GM23338 (cell line): ENCODE data around the gene NUP214. TPM values are rescaled to one million over a fixed set of nuclear protein-coding genes. Genes with fewer than 3 reads are reported as not detected.

Source experiments
- ATAC-seq: fragments of 200-7000 bp; cut with Tn5 transposase; 3 replicates; pipeline ENCODE4 v1.9.1; 2020
- DNase-seq: peaks from one replicate; pipeline ENCODE4 v3.0.0-alpha.2; 2015; ENCODE audit warnings: low spot score
- H2AFZ ChIP-seq: fragments of 200-600 bp; sonication (generic); 2 replicates; pipeline ENCODE4 v1.8.0; 2016; ENCODE audit warnings: antibody characterized with exemption, mild to moderate bottlenecking, moderate library complexity
- H3F3A ChIP-seq: fragments of 200-600 bp; sonication (generic); replicated peaks from 2 replicates; pipeline ENCODE4 v1.8.0; 2017; ENCODE audit warnings: antibody characterized with exemption, mixed run types, low read depth
- H3K27ac ChIP-seq: fragments of 200-600 bp; sonication (generic); 2 replicates; pipeline ENCODE4 v1.6.1; 2016; ENCODE audit warnings: low read depth
- H3K27me3 ChIP-seq: fragments of 200-600 bp; sonication (generic); 2 replicates; pipeline ENCODE4 v1.8.0; 2016; ENCODE audit warnings: mild to moderate bottlenecking, mixed run types, moderate library complexity; ENCODE audit not compliant: insufficient read depth
- H3K36me3 ChIP-seq: fragments of 200-600 bp; sonication (generic); 2 replicates; pipeline ENCODE4 v1.8.0; 2016; ENCODE audit warnings: mild to moderate bottlenecking; ENCODE audit not compliant: insufficient read depth
- H3K4me1 ChIP-seq: fragments of 200-600 bp; sonication (generic); 2 replicates; pipeline ENCODE4 v1.8.0; 2016; ENCODE audit warnings: mild to moderate bottlenecking, moderate library complexity; ENCODE audit not compliant: insufficient read depth
- H3K4me2 ChIP-seq: fragments of 200-600 bp; sonication (generic); 2 replicates; pipeline ENCODE4 v1.7.1; 2017; ENCODE audit warnings: mixed run types
- H3K4me3 ChIP-seq: fragments of 200-600 bp; sonication (generic); 2 replicates; pipeline ENCODE4 v1.6.1; 2016; ENCODE audit warnings: mixed run types
- H3K79me2 ChIP-seq: fragments of 200-600 bp; sonication (generic); replicated peaks from 2 replicates; pipeline ENCODE4 v1.8.0; 2017; ENCODE audit warnings: mild to moderate bottlenecking; ENCODE audit not compliant: insufficient read depth
- H3K9me2 ChIP-seq: fragments of 200-600 bp; sonication (generic); 2 replicates; pipeline ENCODE4 v1.8.0; 2017; ENCODE audit not compliant: insufficient read depth
- H4K20me1 ChIP-seq: fragments of 200-600 bp; sonication (generic); replicated peaks from 2 replicates; pipeline ENCODE4 v1.8.0; 2017; ENCODE audit warnings: mild to moderate bottlenecking; ENCODE audit not compliant: insufficient read depth
- H3K27ac Mint-ChIP-seq: 2 replicates; pipeline ENCODE4 v1.8.0; 2020; ENCODE audit warnings: inconsistent platforms, mild to moderate bottlenecking, moderate library complexity, mixed read lengths
- H3K27me3 Mint-ChIP-seq: 3 replicates; pipeline ENCODE4 v1.8.0; 2022; ENCODE audit warnings: low read depth, mild to moderate bottlenecking, moderate library complexity, mixed read lengths, inconsistent platforms; ENCODE audit not compliant: insufficient read depth, poor library complexity
- H3K36me3 Mint-ChIP-seq: 3 replicates; pipeline ENCODE4 v1.8.0; 2021; ENCODE audit warnings: low read depth, mild to moderate bottlenecking, inconsistent platforms, moderate library complexity, mixed read lengths
- H3K4me1 Mint-ChIP-seq: 3 replicates; pipeline ENCODE4 v1.8.0; 2020; ENCODE audit warnings: mild to moderate bottlenecking, inconsistent platforms, mixed read lengths
- H3K4me3 Mint-ChIP-seq: 3 replicates; pipeline ENCODE4 v1.8.0; 2021; ENCODE audit warnings: moderate library complexity, mild to moderate bottlenecking, inconsistent platforms, mixed read lengths
- H3K9me3 Mint-ChIP-seq: 3 replicates; pipeline ENCODE4 v1.8.0; 2020; ENCODE audit warnings: moderate library complexity, mild to moderate bottlenecking, inconsistent platforms, mixed read lengths
- EZH2 ChIP-seq: fragments of 200-600 bp; sonication (generic); IDR thresholded peaks from one replicate; pipeline ENCODE4 v1.8.0; 2017; ENCODE audit warnings: antibody characterized with exemption, mild to moderate bottlenecking, low read depth; ENCODE audit not compliant: unreplicated experiment
- EZH2phosphoT487 ChIP-seq: fragments of 200-600 bp; sonication (generic); IDR thresholded peaks from one replicate; pipeline ENCODE4 v1.8.1; 2018; ENCODE audit warnings: antibody characterized with exemption; ENCODE audit not compliant: unreplicated experiment
- JUNB ChIP-seq: IDR thresholded peaks from one replicate; pipeline ENCODE4 v1.6.1; 2016; ENCODE audit warnings: antibody characterized with exemption; ENCODE audit not compliant: unreplicated experiment
- NANOG ChIP-seq: IDR thresholded peaks from 2 replicates; pipeline ENCODE4 v1.6.1; 2016; ENCODE audit warnings: antibody characterized with exemption, borderline replicate concordance
- POLR2AphosphoS5 ChIP-seq: IDR thresholded peaks from 2 replicates; pipeline ENCODE4 v1.6.1; 2016; ENCODE audit warnings: antibody characterized with exemption, low read depth
- STAT1 ChIP-seq: IDR thresholded peaks from one replicate; pipeline ENCODE4 v1.6.1; 2016; ENCODE audit warnings: antibody characterized with exemption; ENCODE audit not compliant: unreplicated experiment
- ZNF114 ChIP-seq: fragments of 250-450 bp; sonication (Bioruptor Pico); IDR thresholded peaks from 2 replicates; pipeline ENCODE4 v1.5.0; 2020; ENCODE audit warnings: mild to moderate bottlenecking, moderate library complexity
- ZNF331 ChIP-seq: fragments of 250-450 bp; sonication (Bioruptor Pico); IDR thresholded peaks from 2 replicates; pipeline ENCODE4 v1.5.0; 2020; ENCODE audit warnings: low read depth, mild to moderate bottlenecking, moderate library complexity
- polyA plus RNA-seq: library from polyadenylated mRNA; unstranded; fragments of >200 nt; fragmentation: Nextera tagmentation; extraction: Ambion mirVana; gene quantifications from 2 replicates; pipeline ENCODE4 v1.2.1, GENCODE V29; 2016
- total RNA-seq: library from RNA; depleted of rRNA; stranded (reverse); fragments of >200 nt; shearing (Covaris generic); gene quantifications from 2 replicates; pipeline ENCODE4 v1.2.3, GENCODE V29; 2014
- TF ChIP-seq, protein P1 (sequence below): IDR thresholded peaks from 2 replicates; pipeline ENCODE4 v1.6.1; 2016; ENCODE audit warnings: antibody characterized with exemption
- TF ChIP-seq, protein P2 (sequence below), 2 experiments: fragments of 200-600 bp in 1 of 2; sonication (generic) in 1 of 2; conservative IDR thresholded peaks; 2 replicates each; pipeline versions ENCODE4 v1.5.1 to v1.6.1; 2016 to 2017; ENCODE audit warnings: antibody characterized with exemption in 2 of 2, low read depth in 2 of 2, mild to moderate bottlenecking in 2 of 2, moderate library complexity in 1 of 2
- TF ChIP-seq, protein P3 (sequence below): IDR thresholded peaks from one replicate; pipeline ENCODE4 v1.6.1; 2018; ENCODE audit warnings: antibody characterized with exemption; ENCODE audit not compliant: unreplicated experiment
- TF ChIP-seq, protein P4 (sequence below): fragments of 250-450 bp; sonication (Bioruptor Pico); IDR thresholded peaks from 2 replicates; pipeline ENCODE4 v1.5.0; 2020; ENCODE audit warnings: mild to moderate bottlenecking, moderate library complexity

Gene NUP214
- total and polyA plus RNA-seq, 2 experiments from 2014 or later, result 36.0 to 57.0 TPM

DNA sequence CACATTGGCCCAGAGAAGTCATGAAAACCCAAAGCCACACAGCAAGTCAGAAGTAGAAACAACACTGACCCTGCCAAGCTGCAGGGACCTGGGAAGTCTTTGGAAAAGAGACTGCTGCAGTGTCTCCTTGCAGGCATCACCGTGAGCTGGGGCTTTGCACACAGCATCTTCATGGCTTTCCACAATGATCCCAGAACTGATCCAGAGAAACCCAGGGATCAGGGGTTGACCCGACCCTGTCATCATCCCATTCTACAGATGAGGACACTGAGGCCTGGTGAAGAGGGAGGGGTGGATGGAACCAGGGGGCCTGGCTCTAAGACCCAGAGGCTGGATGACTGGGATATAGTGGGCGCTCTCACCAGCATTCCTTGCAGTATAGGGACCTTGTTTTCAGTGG lies 155.3 kb downstream of the NUP214 start:
- ATAC-seq (no peak), DNase-seq (no peak)
- Mint-ChIP-seq H3K9me3 (no peaks in the 10 kb centered on the region), H3K36me3 (no peaks in the 10 kb centered on the region), H3K4me1 (peaks cover 19% of the 10 kb centered on the region), H3K27ac (no peak overlapping the region), H3K4me3 (peak overlapping the region; percentile 36; the same call in 1 of the 3 replicates), H3K27me3 (peaks cover 44% of the 10 kb centered on the region)
- no peak overlapping the region for H3K27ac ChIP-seq
- no peaks in the 10 kb centered on the region for H4K20me1 ChIP-seq
- H3K79me2 ChIP-seq, result no peaks in the 10 kb centered on the region
- H3K9me2 ChIP-seq, result no peaks in the 10 kb centered on the region
- peaks cover 5% of the 10 kb centered on the region; the same call in 1 of the 2 replicates for H3K4me1 ChIP-seq
- H3K36me3 ChIP-seq, result no peaks in the 10 kb centered on the region
- TF ChIP-seq EZH2phosphoT487 (no peak), EZH2 (no peak), POLR2AphosphoS5 (no peak), ZNF114 (CRISPR knock-in tag) (no peak), JUNB (no peak), ZNF331 (no peak), NANOG (no peak), STAT1 (no peak)
- TF ChIP-seq, protein P1, sequence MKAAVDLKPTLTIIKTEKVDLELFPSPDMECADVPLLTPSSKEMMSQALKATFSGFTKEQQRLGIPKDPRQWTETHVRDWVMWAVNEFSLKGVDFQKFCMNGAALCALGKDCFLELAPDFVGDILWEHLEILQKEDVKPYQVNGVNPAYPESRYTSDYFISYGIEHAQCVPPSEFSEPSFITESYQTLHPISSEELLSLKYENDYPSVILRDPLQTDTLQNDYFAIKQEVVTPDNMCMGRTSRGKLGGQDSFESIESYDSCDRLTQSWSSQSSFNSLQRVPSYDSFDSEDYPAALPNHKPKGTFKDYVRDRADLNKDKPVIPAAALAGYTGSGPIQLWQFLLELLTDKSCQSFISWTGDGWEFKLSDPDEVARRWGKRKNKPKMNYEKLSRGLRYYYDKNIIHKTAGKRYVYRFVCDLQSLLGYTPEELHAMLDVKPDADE, result no peak
- TF ChIP-seq, protein P2, sequence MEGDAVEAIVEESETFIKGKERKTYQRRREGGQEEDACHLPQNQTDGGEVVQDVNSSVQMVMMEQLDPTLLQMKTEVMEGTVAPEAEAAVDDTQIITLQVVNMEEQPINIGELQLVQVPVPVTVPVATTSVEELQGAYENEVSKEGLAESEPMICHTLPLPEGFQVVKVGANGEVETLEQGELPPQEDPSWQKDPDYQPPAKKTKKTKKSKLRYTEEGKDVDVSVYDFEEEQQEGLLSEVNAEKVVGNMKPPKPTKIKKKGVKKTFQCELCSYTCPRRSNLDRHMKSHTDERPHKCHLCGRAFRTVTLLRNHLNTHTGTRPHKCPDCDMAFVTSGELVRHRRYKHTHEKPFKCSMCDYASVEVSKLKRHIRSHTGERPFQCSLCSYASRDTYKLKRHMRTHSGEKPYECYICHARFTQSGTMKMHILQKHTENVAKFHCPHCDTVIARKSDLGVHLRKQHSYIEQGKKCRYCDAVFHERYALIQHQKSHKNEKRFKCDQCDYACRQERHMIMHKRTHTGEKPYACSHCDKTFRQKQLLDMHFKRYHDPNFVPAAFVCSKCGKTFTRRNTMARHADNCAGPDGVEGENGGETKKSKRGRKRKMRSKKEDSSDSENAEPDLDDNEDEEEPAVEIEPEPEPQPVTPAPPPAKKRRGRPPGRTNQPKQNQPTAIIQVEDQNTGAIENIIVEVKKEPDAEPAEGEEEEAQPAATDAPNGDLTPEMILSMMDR (conservative IDR thresholded peaks at IDR 0.05; ENCODE audit: low read depth in 2 of 2), result no peak
- TF ChIP-seq, protein P3, sequence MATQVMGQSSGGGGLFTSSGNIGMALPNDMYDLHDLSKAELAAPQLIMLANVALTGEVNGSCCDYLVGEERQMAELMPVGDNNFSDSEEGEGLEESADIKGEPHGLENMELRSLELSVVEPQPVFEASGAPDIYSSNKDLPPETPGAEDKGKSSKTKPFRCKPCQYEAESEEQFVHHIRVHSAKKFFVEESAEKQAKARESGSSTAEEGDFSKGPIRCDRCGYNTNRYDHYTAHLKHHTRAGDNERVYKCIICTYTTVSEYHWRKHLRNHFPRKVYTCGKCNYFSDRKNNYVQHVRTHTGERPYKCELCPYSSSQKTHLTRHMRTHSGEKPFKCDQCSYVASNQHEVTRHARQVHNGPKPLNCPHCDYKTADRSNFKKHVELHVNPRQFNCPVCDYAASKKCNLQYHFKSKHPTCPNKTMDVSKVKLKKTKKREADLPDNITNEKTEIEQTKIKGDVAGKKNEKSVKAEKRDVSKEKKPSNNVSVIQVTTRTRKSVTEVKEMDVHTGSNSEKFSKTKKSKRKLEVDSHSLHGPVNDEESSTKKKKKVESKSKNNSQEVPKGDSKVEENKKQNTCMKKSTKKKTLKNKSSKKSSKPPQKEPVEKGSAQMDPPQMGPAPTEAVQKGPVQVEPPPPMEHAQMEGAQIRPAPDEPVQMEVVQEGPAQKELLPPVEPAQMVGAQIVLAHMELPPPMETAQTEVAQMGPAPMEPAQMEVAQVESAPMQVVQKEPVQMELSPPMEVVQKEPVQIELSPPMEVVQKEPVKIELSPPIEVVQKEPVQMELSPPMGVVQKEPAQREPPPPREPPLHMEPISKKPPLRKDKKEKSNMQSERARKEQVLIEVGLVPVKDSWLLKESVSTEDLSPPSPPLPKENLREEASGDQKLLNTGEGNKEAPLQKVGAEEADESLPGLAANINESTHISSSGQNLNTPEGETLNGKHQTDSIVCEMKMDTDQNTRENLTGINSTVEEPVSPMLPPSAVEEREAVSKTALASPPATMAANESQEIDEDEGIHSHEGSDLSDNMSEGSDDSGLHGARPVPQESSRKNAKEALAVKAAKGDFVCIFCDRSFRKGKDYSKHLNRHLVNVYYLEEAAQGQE, result no peak
- TF ChIP-seq, protein P4, sequence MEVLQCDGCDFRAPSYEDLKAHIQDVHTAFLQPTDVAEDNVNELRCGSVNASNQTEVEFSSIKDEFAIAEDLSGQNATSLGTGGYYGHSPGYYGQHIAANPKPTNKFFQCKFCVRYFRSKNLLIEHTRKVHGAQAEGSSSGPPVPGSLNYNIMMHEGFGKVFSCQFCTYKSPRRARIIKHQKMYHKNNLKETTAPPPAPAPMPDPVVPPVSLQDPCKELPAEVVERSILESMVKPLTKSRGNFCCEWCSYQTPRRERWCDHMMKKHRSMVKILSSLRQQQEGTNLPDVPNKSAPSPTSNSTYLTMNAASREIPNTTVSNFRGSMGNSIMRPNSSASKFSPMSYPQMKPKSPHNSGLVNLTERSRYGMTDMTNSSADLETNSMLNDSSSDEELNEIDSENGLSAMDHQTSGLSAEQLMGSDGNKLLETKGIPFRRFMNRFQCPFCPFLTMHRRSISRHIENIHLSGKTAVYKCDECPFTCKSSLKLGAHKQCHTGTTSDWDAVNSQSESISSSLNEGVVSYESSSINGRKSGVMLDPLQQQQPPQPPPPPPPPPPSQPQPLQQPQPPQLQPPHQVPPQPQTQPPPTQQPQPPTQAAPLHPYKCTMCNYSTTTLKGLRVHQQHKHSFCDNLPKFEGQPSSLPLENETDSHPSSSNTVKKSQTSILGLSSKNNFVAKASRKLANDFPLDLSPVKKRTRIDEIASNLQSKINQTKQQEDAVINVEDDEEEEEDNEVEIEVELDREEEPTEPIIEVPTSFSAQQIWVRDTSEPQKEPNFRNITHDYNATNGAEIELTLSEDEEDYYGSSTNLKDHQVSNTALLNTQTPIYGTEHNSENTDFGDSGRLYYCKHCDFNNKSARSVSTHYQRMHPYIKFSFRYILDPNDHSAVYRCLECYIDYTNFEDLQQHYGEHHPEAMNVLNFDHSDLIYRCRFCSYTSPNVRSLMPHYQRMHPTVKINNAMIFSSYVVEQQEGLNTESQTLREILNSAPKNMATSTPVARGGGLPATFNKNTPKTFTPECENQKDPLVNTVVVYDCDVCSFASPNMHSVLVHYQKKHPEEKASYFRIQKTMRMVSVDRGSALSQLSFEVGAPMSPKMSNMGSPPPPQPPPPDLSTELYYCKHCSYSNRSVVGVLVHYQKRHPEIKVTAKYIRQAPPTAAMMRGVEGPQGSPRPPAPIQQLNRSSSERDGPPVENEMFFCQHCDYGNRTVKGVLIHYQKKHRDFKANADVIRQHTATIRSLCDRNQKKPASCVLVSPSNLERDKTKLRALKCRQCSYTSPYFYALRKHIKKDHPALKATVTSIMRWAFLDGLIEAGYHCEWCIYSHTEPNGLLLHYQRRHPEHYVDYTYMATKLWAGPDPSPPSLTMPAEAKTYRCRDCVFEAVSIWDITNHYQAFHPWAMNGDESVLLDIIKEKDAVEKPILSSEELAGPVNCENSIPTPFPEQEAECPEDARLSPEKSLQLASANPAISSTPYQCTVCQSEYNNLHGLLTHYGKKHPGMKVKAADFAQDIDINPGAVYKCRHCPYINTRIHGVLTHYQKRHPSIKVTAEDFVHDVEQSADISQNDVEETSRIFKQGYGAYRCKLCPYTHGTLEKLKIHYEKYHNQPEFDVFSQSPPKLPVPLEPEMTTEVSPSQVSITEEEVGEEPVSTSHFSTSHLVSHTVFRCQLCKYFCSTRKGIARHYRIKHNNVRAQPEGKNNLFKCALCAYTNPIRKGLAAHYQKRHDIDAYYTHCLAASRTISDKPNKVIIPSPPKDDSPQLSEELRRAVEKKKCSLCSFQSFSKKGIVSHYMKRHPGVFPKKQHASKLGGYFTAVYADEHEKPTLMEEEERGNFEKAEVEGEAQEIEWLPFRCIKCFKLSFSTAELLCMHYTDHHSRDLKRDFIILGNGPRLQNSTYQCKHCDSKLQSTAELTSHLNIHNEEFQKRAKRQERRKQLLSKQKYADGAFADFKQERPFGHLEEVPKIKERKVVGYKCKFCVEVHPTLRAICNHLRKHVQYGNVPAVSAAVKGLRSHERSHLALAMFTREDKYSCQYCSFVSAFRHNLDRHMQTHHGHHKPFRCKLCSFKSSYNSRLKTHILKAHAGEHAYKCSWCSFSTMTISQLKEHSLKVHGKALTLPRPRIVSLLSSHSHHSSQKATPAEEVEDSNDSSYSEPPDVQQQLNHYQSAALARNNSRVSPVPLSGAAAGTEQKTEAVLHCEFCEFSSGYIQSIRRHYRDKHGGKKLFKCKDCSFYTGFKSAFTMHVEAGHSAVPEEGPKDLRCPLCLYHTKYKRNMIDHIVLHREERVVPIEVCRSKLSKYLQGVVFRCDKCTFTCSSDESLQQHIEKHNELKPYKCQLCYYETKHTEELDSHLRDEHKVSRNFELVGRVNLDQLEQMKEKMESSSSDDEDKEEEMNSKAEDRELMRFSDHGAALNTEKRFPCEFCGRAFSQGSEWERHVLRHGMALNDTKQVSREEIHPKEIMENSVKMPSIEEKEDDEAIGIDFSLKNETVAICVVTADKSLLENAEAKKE (CRISPR knock-in tag), result no peak
- peaks cover 26% of the 10 kb centered on the region for H3K27me3 ChIP-seq
- H2AFZ ChIP-seq, result no peak overlapping the region
- H3K4me2 ChIP-seq, result no peak overlapping the region
- no peak overlapping the region for H3K4me3 ChIP-seq
- peaks cover 22% of the 10 kb centered on the region; the same call in 1 of the 2 replicates for H3F3A ChIP-seq
